22Rv1 (cell line): Measurements from ENCODE around the gene STRIP1.

Experiments
- H3K27ac ChIP-seq: fragments of 450-650 bp; 2 replicates; pipeline ENCODE4 v1.5.1; 2017
- ZFX ChIP-seq: fragments of 450-650 bp; IDR thresholded peaks from 2 replicates; pipeline ENCODE4 v1.6.1; 2017; ENCODE audit warnings: antibody characterized with exemption, borderline replicate concordance
- TF ChIP-seq, protein P1 (sequence below): fragments of 450-650 bp; IDR thresholded peaks from 2 replicates; pipeline ENCODE4 v1.5.1; 2017; ENCODE audit warnings: mild to moderate bottlenecking

The STRIP1 gene

DNA sequence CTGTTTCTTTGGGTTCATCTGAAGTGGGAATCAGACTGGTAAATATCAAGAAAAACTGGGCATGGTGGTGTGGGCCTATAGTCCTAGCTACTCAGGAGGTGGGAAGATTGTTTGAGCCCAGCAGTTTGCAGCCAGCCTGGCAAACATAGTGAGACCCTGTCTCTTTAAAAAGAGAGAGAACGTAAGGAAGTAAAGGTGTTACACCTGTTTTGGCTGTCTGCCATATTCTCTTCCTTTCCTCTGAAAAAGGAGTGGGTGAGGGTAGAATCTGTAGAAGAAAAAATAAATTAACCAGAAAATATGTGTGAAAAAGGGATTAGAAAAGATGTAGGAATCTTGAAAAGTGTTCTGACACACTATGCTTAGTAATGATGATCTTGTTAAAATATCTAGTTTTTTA, 29.8 kb upstream of the STRIP1 start:
- no peak for TF ChIP-seq ZFX
- TF ChIP-seq, protein P1, sequence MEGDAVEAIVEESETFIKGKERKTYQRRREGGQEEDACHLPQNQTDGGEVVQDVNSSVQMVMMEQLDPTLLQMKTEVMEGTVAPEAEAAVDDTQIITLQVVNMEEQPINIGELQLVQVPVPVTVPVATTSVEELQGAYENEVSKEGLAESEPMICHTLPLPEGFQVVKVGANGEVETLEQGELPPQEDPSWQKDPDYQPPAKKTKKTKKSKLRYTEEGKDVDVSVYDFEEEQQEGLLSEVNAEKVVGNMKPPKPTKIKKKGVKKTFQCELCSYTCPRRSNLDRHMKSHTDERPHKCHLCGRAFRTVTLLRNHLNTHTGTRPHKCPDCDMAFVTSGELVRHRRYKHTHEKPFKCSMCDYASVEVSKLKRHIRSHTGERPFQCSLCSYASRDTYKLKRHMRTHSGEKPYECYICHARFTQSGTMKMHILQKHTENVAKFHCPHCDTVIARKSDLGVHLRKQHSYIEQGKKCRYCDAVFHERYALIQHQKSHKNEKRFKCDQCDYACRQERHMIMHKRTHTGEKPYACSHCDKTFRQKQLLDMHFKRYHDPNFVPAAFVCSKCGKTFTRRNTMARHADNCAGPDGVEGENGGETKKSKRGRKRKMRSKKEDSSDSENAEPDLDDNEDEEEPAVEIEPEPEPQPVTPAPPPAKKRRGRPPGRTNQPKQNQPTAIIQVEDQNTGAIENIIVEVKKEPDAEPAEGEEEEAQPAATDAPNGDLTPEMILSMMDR: no peak
- H3K27ac ChIP-seq: no peak overlapping the region

DNA sequence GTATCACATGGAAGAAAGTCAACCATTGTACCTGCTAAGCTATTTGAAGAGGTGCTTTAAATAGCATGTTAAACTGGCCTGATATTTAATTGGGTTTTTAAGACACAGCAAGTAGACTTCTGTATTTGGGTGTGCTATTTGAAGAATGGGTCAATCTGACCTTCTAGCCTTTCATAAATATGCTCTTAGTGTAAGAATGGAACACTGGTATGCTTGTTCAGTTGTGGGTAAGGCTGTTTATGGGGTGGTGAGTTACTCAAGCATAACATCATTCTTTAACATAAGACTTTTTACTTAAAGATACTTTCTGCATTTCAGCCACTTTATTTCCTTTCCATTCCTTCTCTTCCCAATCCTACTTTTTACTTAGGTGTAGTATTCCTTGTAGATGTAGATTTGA, 28.5 kb upstream of the STRIP1 start:
- no peak overlapping the region for H3K27ac ChIP-seq
- no peak for TF ChIP-seq ZFX
- TF ChIP-seq, protein P1: no peak

DNA sequence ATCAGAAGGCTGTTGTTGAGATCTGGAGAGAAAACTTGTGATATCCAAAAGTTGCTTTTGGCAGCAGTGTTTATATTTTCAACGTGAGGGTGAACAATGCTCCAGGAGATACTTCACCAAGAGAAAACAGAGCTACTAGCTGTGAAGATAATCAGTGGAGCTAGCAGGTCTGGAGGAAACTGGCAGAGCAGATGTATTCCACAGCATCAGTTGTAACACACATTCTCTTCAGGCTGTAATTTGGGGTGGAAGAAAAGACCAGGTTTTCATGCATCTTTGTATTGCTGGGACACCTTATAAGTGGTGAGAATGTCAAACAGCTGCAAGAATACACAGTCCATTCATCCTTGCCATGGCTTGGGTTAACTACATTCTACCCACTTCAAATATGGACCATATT, 27.9 kb upstream of the STRIP1 start:
- no peak for TF ChIP-seq ZFX
- TF ChIP-seq, protein P1: no peak
- no peak overlapping the region for H3K27ac ChIP-seq

DNA sequence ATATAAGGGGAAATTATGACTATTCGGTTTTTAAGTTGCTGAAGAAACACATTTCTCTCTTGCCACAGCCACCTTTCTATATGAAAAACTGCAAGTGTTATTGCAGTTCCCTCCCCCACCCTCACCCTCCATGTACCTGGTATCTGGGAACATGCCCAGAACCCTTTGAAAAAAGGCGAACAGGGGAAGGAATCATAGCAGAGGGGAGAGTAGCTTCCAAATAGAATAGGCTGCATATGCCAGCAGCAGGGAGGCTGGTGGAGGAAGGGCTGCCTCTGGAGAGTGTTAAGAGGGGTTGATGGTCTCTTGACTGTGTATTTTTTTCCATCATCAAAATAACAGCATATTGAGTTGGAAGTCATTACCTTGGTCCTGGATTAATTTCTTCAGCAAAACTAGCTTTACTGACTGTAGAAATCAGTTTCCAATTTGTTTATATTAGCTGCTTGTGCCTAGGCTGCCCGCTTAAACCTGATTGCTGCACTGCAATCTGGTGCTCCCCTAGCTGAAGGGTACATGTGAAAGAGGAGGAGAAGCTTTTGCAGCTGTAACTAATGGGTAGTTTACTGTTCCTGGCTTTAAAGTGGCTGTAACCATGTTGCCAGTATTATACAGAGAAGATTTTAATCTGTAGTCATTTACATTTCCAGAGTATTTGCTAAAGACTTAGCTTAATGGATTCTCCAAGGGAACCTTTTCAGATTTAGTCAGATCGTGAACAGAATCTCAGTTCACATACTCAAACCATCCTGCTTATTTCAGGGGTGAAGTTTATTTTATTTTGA, 27.2 kb upstream of the STRIP1 start:
- TF ChIP-seq, protein P1: no peak
- no peak for TF ChIP-seq ZFX
- H3K27ac ChIP-seq: no peak overlapping the region

DNA sequence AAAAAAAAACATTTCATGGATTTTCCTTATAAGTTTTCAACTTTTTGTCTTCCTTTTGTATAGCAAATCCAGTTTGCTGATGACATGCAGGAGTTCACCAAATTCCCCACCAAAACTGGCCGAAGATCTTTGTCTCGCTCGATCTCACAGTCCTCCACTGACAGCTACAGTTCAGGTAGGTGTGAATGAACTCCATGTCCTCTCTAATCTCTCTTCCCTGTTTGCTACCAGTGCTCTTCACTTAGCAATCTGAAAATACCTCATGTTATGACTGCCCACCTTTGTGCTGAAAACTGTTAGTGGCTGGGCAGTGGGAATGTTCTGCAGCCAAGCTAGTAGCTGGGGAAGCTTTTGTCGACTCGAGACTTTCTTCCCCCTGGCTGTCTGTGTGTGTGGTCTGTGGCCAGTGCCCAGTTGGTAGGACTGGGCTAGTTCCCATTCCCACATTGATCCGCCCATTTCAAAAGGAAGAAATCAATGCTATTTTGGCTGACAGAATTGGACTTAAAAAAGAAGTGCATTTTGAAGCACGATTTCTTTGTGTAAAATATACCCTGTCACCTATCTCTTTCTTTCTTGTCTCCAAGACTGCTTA, 25.4 kb upstream of the STRIP1 start:
- no peak overlapping the region for H3K27ac ChIP-seq
- TF ChIP-seq, protein P1: no peak
- no peak for TF ChIP-seq ZFX

DNA sequence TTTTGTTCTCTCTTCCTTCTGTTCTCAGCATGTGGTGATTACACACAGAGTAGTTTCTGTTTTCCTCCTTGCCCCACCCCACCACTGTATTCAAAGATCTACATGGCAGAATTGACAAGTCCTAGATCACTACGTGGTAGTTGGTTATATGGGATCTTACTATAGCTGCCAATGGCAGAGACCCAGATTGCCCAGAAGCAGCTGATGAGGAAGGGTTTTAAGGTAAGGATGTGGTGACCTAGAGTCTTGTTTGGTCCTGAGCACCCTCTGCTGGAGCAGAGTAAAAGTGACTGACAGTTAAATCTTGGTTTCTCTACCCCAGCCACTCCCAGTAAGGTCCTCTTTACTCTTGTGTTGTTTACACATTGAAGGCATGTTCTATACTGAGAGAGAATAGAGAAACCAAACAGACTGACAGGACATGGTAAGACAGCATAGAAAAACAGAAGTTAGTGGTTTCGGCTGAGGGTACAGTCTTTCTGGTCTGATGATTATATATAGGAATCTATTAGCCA, 22.8 kb upstream of the STRIP1 start:
- H3K27ac ChIP-seq: no peak overlapping the region
- TF ChIP-seq, protein P1: peak; percentile 50
- no peak for TF ChIP-seq ZFX

DNA sequence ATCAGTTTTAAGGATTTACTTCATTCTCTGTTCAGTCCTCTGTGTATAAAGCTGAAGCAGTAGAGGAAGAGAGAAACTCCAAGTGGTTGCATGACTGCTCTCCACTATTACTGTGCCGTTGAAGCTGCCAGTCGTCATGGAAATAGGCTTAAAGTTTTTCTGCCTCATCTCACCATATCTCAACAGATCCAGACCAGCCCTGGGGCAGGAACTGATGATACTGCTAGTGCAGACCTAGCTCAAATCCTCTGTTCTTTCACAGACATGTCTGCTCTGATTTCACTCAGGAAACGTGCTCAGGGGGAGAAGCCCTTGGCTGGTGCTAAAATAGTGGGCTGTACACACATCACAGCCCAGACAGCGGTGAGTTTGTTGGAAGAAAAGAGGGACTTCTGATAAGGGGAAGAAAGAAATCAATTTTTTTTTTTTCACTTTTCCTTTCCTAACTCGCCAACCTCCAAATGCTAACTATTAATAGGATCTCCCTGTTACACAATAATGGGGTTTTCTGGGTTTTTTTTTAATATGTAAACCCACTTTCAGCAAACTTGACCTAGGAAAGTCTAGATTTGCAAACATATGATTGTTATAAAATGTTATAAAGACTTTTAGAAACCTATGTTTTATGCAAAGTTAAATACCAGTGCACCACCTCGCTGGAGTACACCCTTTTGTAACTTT, 22.2 kb upstream of the STRIP1 start:
- no peak overlapping the region for H3K27ac ChIP-seq
- TF ChIP-seq, protein P1: no peak
- no peak for TF ChIP-seq ZFX
